ENCODE measurements around the gene PCBP3.

PCBP3 gene

GRCh38 chr21:45750936-45751335, 107.4 kb downstream of the PCBP3 start:
- no peak overlapping the region for H3K4me3 ChIP-seq (ENCODE audit: control insufficient read depth, low read depth, low read length)
- no peak for DNase-seq (ENCODE audit: low read depth)
- no peak for TF ChIP-seq CTCF (conservative IDR thresholded peaks at IDR 0.05; ENCODE audit: control insufficient read depth, insufficient read depth, low read depth, low read length)

- no peak for DNase-seq (ENCODE audit: low read depth)
- no peak overlapping the region for H3K4me3 ChIP-seq (ENCODE audit: control insufficient read depth, low read depth, low read length)
- TF ChIP-seq CTCF (conservative IDR thresholded peaks at IDR 0.05; ENCODE audit: control insufficient read depth, insufficient read depth, low read depth, low read length), result no peak
These were observed 109.9 kb downstream of the PCBP3 start for GRCh38 chr21:45753445-45753844.

- H3K4me3 ChIP-seq (ENCODE audit: control insufficient read depth, low read depth, low read length), result no peak overlapping the region
- DNase-seq (ENCODE audit: low read depth), result no peak
- TF ChIP-seq CTCF (conservative IDR thresholded peaks at IDR 0.05; ENCODE audit: control insufficient read depth, insufficient read depth, low read depth, low read length), result no peak
These were observed 112.5 kb downstream of the PCBP3 start for GRCh38 chr21:45756029-45756428.

GRCh38 chr21:45756669-45757068, 113.1 kb downstream of the PCBP3 start:
- no peak for DNase-seq (ENCODE audit: low read depth)
- no peak overlapping the region for H3K4me3 ChIP-seq (ENCODE audit: control insufficient read depth, low read depth, low read length)
- TF ChIP-seq CTCF (conservative IDR thresholded peaks at IDR 0.05; ENCODE audit: control insufficient read depth, insufficient read depth, low read depth, low read length), result no peak

- H3K4me3 ChIP-seq (ENCODE audit: control insufficient read depth, low read depth, low read length), result no peak overlapping the region
- TF ChIP-seq CTCF (conservative IDR thresholded peaks at IDR 0.05; ENCODE audit: control insufficient read depth, insufficient read depth, low read depth, low read length), result no peak
- no peak for DNase-seq (ENCODE audit: low read depth)
These were observed 118.2 kb downstream of the PCBP3 start for GRCh38 chr21:45761704-45762103.

GRCh38 chr21:45763074-45763473, 119.5 kb downstream of the PCBP3 start:
- H3K4me3 ChIP-seq (ENCODE audit: control insufficient read depth, low read depth, low read length), result no peak overlapping the region
- no peak for DNase-seq (ENCODE audit: low read depth)
- TF ChIP-seq CTCF (conservative IDR thresholded peaks at IDR 0.05; ENCODE audit: control insufficient read depth, insufficient read depth, low read depth, low read length), result no peak

- no peak for DNase-seq (ENCODE audit: low read depth)
- no peak for TF ChIP-seq CTCF (conservative IDR thresholded peaks at IDR 0.05; ENCODE audit: control insufficient read depth, insufficient read depth, low read depth, low read length)
- H3K4me3 ChIP-seq (ENCODE audit: control insufficient read depth, low read depth, low read length), result no peak overlapping the region
These were observed 120.0 kb downstream of the PCBP3 start for GRCh38 chr21:45763506-45763905.
